NCI-H748 treated with DMSO at 0.1 percent for 48 hours (cell line): Measurements from ENCODE around the gene NLGN4Y.

Experiments
- DNase-seq: peaks from one replicate; lab custom pipeline; 2025; lab: John Stamatoyannopoulos, UW

Gene NLGN4Y

GRCh38 chrY:14644157-14644952 lies 120.0 kb downstream of the NLGN4Y start:
- no peak for DNase-seq

DNA sequence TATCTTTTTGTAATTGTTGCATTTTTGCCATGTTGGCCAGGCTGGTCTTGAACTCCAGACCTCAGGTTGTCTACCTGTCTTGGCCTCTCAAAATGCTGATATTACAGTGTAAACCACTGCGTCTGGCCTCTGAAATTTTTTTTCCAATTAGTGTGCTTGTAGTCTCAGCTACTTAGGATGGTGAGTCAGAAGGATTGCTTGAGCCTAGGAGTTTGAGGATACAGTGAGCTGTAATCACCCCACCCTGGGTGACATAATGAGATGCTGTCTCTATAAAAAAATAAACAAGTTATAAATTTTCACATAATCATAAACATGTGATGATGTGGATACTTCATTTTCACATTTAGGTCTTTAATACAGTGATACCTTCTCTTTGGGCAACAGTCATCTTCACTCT lies 154.9 kb downstream of the NLGN4Y start:
- DNase-seq = no peak

GRCh38 chrY:14694543-14694942 lies 170.2 kb downstream of the NLGN4Y start:
- DNase-seq = no peak

DNA sequence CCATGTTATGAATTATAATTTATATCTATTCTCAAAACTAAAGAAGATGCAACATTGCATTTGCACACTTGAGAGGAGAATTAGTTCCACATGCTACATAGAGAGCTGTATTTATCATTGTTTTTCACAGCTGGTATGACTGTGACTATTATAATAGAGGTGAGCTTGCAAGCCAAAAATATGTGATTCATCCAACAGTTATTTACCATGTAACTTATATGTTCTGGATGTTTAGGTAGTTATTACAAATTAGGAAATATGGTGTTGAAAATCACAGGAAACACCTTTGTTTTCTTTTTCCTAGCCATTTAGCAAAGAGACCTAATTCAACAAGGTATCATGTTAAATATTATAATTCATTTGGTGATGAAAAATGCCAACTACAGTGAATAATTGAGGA lies 183.8 kb downstream of the NLGN4Y start:
- DNase-seq = no peak

DNA sequence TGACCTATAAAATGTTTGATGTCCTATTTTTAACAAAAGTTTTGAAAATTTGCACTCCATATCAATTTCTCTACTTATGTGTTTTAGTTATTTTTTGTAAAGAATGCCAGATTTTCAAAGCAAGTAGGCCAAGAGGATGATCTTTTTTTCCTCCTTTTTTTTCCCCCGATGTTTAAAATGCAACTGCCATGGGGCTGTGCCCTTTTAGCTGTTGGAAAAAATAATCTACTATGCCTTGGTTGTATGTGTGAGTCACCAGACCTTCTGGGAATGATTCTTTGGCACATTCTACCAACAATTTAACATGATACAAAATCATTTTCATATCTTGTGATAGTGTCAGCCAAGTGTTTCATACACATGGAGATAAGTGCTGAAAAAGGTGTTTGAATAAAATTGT lies 217.3 kb downstream of the NLGN4Y start:
- no peak for DNase-seq

DNA sequence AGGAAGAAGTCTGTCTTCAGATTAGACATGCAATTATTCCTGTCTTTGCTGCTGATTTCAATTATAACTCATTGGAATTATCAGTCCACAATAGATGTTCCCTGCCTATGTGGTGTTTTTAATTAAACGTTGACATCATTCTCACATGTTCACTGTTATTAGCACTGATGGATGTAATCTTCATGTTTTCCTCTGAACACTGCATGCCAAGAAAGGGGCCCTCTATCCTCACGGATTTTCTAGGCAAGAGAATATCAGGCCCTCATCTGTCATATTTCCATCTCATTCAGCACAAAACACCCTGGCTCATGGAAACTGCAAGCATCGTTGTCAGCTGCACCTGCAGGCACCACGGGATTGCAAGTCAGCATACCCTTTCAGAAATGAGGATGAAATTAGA lies 224.0 kb downstream of the NLGN4Y start:
- DNase-seq = no peak

- no peak for DNase-seq
Observed at GRCh38 chrY:14755571-14755970, 231.2 kb downstream of the NLGN4Y start.

- no peak for DNase-seq
Observed at GRCh38 chrY:14762903-14763302, 238.6 kb downstream of the NLGN4Y start.

DNA sequence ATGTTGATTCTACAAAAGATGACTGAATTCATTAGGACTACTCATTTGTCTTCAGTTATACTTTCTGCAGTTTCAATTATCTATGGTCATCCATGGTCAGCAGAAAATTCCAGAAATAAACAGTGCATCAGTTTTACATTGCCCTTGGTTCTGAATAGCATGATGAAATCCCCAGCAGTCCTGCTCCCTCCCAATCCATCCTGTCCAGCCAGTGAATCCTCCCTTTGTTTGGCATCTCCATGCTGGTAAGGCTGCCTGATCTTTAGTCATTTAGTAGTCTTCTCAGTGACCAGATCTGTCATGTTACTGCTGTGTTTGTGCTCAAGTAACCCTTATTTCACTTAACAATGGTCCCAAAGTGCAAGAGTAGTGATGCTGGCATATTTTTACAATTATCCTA lies 239.3 kb downstream of the NLGN4Y start:
- no peak for DNase-seq

DNA sequence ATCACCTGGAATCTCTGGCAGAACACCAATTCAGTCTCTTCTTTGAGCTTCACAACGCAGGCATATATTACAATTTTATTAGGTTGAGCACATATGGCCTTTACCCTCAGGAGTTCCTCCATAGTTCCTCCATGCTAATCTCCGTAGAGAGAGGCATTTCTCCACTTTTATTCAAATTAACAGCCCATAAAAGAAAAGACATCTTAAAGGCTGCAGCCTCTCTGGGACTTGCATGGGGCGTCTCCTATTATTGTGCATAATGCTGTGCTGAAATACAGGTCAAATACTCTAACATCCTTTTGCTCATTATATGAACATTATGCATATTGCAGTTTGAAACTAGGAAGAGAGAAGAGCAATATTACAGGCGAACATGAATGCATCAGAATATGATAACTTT lies 253.9 kb downstream of the NLGN4Y start:
- no peak for DNase-seq

GRCh38 chrY:14793104-14793503 lies 268.8 kb downstream of the NLGN4Y start:
- DNase-seq = no peak

- DNase-seq = no peak
Observed at GRCh38 chrY:14793674-14794073, 269.3 kb downstream of the NLGN4Y start.

DNA sequence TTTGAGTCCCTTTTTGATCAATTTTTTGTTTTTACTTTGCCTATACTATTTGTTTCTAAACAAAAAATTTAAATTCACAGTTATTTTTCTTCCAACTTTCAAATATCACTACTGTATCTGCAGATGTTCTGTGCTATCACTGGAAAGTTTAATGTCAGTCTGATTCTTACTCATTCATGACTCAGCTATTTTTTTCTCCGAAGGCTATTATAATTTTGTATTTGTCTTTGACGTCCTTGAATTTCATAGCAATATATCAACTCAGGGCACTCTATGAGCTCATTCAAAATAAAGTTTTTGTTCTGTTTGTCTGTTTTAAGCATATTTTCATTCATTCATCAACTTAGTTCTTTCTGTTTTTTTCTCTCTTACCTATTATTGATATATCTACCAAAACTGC lies 273.7 kb downstream of the NLGN4Y start:
- no peak for DNase-seq

DNA sequence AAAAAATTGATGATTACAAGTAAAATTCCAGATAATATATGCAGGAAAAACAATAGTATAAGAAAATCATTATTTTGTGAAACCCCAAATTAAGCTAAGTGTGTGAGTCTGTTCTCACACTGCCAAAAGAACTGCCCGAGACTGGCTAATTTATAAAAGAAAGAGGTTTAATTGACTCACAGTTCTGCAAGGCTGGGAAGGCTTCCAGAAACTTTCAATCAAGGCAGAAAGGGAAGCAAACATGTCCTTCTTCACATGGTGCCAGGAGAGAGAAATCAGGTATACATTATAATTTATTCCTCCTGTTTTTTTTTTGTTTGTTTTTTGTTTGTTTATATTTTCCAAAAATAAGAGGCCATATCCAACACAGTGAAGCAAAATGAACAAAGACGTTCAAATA lies 276.8 kb downstream of the NLGN4Y start:
- no peak for DNase-seq

- no peak for DNase-seq
Observed at GRCh38 chrY:14802125-14802524, 277.8 kb downstream of the NLGN4Y start.

- DNase-seq = no peak
Observed at GRCh38 chrY:14804041-14804440, 279.7 kb downstream of the NLGN4Y start.

- DNase-seq = no peak
Observed at GRCh38 chrY:14818452-14818851, 294.1 kb downstream of the NLGN4Y start.

DNA sequence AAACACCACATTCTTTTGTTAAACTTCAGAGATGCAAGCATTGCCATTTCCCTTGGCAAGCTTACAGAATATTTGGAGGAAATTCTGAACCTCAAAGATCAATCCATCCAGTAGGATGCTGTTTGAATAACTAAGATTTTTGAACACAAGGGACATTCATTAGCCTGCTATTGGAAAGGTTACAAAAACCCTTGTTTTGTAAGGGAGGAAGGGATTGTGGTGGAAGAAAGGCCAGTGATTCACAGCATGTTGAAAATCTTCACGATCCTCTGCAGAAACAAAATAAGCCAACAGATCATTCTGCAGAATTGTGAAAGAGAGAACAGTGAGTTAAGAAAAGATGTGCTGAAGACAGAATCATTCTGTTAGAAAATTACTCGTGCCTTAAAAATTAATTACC lies 297.9 kb downstream of the NLGN4Y start:
- no peak for DNase-seq

GRCh38 chrY:14822906-14823305 lies 298.6 kb downstream of the NLGN4Y start:
- DNase-seq = no peak

DNA sequence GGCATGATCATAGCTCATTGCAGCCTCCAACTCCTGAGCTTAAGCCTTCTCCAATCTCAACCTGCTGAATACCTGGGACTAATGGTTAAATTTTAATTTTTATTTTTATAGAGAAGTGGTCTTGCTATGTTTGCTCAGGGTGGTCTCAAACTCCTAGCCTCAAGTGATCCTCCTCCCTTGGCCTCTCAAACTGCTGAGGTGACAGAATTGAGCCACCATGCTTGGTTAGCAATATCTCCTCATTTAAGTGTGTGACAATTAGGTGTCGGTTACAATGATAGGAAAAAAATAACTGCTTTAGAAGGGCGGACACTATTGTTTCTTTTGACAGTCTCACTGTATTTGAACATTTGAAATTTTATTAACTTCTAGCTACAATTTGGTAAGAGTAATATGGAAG lies 300.3 kb downstream of the NLGN4Y start:
- DNase-seq = no peak

DNA sequence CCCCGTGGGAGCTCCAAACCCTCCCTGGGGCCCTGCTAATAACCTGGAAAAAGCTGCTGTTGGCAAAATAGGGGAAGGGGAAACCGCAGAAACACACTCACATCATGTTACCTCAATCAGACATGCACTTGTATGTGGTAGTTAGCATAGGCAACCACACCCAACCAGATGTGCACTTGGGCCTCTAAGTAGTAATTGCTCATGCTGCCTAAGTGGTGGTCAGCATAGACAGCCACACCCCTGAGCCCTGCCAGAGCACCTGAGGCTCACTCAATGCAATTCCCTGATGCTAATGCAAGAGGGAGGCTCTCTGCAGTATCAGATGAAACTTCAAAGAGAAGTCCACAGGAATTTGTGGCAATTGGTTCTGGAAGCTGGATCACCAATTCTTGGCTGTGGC lies 301.4 kb downstream of the NLGN4Y start:
- DNase-seq = no peak

GRCh38 chrY:14828531-14828930 lies 304.2 kb downstream of the NLGN4Y start:
- DNase-seq = no peak

- DNase-seq = no peak
Observed at GRCh38 chrY:14829366-14829885, 305.1 kb downstream of the NLGN4Y start.
